Dermis microvascular lymphatic vessel endothelial cell (primary cell): ENCODE data around the gene RAE1. TPM values are rescaled to one million over a fixed set of nuclear protein-coding genes. Genes with fewer than 3 reads are reported as not detected.

Experiments
- DNase-seq, 2 donors: peaks; one replicate each; pipeline versions ENCODE4 v3.0.0 to v3.0.0-alpha.2; 2010; ENCODE audit warnings: low read depth in 2 of 2
- total RNA-seq: library from RNA; depleted of rRNA; stranded (reverse); fragments of >200 nt; gene quantifications from 2 replicates; pipeline ENCODE4 v1.2.1, GENCODE V29; 2014

RAE1 gene
- total RNA-seq, 1 donor from 2014 or later: 17.2 TPM

DNA sequence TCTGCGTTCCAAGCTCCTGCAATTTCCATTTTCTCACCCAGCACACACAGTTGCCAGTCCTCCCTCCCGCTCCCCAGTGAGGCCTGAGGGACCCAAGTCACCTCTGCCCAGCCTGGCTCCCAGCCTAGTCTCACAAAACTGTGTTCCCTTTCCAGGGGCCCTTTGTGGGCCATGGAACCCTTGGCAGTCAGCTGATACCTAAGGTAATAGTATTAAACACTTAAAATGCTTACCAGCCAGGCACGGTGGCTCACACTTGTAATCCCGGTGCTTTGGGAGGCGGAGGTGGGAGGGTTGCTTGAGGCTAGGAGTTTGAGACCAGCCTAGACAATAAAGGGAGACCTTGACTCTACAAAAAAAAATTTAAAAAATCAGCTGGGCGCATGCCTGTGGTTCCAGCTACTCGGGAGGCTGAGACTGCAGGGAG is 36.9 kb downstream of the RAE1 start:
- DNase-seq: no peak

DNA sequence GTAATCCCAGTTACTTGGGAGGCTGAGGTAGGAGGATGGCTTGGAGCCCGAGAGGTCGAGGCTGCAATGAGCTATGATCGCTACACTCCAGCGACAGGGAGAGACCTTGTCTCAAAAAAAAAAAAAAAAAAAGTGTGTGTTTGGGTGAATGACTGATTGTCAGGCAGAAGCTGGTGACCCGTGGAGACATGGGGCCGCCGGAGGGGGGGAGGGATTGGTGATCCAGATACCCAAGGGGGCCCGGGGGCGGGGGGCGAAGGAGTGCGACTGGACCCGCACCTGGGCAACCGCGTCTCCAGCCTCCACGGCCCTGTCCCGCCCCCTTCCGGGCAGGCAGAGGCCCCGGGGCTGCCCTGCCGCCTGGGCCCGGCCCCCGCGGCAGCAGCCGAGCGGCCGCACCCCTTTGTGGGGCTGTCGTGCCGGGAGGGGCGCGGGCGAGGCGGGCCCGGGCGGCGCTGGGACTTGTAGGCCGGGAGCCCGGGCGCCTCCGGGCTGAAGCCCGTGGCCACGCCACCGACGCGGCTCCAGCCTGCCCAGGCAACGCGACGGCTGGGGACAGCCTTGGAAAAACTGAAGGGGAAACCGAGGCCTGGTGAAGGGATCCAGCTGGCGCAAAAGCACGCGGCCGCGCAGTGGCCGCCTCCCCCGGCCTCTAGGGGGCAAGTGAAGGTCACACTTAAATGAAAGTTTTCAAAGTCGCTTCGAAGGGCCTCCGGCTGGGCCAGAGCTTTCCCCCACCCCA is 38.1 kb downstream of the RAE1 start:
- peak in 1 of 2 donors; percentile 62 for DNase-seq

GRCh38 chr20:57389695-57390603 is 38.9 kb downstream of the RAE1 start:
- no peak for DNase-seq

DNA sequence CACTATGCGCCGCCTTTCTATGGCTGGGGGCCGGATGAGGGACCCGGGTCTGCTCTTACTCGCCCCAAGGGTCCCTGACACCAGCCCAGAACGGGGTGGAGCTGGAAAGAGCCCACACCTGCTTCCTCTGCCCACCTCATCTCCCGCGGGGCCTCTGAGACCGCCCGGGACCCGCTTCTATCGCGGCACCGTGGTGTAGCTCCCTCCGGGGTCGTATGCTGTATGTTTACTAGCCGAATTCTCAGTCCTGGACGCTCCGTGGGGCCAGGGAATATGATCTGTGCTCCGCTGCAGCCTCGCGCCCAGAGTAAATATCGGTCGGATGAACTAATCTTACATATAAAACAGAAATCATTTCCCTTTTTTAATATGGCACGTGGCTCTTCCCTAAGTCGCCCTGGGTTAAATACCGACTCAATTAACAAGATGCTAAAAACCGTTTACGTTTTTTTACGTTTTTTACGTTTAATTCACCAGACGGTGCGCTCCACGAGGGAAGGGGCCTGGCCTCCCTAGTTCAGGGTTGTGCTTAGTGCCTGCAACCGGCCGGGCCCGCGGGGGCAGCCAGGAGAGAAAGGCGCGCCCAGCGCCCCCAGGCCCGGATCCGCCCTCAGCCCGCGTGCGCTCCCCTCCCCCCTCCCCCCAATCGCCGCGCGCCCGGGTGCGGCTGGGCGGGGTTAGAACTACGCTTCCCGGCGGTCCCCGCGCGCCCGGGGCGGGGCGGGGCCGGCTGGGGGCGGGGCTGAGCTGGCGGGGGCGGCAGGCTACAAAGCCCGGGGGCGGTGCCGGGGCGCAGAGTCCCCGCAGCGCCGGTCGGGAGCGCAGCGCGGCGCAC is 39.8 kb downstream of the RAE1 start, which contains the start of gene RBM38:
Gene RBM38 (plus strand): TSS at position 793 of the 835 bp plus-strand sequence. CDS start 186 bp downstream, outside the sequence.
- DNase-seq: peak in 1 of 2 donors; percentile 69

GRCh38 chr20:57391439-57392301 is 40.6 kb downstream of the RAE1 start:
- DNase-seq: no peak

DNA sequence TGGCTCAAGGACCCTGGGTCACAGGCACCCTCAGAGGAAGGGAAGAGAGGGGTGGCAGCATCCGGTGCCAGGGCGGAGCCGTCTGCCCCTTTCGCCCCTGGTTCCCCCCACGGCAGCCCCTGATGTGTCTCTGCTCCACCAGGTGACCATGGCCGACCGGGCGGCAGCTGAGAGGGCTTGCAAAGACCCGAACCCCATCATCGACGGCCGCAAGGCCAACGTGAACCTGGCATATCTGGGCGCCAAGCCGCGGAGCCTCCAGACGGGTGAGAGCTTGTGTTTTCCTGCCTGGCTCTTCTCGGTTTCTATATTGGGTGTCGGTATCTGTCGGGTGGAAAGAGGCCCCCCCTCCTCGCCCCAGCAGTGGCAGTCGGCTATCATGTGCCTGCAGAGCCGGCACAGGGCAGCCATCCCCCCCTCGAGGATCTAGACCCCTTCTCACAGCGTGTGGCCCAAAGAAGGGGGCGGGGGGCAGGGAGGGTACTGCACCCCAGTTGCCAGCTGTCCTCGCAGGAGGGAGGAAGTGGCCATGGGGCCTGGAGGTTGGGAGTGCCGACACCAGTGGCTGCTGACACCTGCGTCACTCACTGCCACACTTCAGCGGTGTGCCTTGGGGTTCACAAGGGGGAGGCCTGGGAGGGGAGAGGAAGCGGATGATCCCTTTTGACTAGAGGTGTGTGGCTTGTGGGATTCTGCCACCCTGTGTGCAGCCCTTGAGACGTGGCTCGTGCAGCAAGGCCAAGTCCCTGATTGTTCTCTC is 41.6 kb downstream of the RAE1 start:
- DNase-seq: no peak

DNA sequence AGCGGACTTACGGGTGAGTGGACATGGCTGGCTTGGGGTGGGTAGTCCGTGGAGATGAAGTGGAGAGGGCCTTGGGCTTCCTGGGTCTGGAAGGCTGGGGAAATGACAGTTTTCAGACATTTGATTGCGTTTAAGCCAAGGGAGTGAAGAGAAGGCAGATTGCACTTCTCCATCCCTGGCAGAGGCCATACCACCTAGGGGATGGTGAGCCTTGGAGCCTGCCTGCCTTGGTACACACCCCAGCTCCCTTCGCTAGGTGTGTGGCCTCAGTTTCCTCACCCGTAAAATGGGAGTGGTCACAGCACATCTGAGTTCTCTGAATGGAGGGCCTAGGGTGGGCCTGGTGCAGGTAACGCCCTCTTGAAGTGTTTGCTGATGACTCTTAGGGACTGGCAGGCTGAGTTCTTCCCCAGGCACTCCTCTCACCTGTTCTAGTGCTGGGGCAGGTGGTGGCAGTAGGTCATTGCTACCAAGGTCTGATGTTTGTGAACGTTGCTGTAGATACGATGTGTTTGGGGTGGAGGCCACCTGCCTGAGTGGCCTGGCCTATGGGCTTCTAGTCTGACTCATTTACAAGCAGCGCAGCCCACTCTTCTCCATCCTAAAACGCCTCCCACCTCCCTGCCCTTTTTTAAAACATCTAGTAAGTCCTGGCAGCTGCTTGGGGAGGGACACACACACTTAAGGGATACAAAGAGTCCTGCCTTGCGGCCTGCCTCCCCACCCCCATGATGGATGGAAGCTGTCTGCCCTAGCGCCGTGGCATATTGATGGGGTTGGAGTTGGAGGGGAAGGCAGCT is 42.5 kb downstream of the RAE1 start:
- no peak for DNase-seq

DNA sequence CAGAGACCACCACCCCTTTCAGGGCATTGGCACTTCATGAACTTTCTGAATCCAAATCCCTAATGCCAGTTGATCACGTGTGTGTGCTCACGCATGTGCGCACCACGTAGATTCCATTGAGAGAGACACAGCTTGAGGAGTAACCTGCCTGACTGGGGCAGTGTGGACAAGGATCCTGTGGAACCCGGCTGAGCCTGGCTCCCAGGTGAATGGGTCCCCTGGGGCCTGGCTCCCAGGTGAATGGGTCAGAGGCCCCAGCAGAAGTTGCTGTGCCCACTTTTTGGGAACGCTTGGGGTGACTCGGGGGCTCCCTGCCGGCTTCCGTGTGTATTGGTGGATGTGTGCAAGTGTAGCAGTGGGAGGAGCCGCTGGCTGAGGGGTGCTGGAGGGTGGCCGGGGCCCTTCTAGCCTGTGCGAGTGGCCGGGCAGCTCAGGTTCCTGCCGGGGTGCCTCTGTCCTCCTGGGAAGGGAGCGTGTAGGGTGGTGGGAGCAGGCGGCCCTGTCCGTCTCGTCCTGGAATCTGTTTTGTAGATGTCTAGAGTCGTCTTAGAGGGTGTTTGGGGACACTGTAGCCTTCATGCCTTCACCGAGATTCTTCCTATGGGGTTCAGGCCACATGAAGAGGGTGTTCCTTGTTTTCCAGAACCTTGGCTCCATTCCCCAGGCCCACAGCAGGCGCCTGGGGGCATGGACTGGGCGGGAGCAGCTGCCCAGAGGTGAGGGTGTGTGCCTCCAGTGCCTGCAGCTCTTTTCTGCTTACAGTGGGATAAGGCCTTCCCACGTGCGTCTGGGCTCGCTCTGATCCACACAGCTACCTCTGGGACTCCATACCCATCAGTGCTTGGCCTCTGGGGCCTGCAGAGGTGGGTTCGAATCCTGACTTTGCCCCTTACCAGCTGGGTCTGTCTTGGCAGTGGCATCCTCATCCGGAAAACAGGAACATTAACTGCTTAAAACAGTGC is 43.3 kb downstream of the RAE1 start:
- DNase-seq: no peak

DNA sequence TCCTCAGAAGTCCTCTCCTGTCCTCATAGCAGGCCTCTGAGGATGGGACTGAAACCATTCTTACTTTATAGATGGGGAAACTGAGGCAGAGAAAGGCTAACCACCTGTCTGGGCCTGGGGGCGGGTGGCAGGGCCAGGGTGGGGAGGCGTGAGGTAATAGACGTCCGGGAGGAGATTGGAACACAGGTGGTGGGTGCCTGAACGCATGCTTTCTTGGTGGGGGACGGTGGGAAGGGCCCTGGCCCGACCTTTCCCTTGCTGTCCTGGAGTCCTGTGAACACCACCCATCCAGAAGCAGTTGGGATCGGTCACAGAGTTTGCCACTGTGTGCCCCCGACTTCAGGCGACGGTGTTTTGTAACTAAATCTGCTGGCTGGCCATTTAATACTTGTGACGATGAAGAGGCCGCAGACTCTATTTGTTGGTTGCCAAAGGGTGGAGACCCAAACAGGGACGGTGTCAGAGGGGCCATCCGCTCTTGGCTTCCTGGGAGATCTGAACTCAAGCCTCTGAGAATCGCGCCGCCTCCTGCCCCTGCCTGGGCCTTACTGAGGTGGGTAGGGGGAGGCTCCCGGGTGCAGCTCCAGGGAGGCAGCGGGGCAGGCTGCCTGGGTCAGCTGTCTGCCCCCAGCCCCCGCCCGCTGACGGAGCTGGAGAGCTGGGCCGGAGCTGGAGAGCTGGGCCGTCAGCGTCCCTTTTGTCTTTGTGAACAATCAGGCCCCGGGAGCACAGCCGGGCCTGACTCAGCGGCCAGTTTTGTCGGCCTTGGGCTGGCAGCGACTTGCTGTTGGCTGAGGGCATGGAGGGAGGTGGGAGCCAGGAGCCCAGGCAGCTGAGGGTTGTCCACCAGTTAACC is 44.3 kb downstream of the RAE1 start:
- DNase-seq: peak; percentile 73 to 94

DNA sequence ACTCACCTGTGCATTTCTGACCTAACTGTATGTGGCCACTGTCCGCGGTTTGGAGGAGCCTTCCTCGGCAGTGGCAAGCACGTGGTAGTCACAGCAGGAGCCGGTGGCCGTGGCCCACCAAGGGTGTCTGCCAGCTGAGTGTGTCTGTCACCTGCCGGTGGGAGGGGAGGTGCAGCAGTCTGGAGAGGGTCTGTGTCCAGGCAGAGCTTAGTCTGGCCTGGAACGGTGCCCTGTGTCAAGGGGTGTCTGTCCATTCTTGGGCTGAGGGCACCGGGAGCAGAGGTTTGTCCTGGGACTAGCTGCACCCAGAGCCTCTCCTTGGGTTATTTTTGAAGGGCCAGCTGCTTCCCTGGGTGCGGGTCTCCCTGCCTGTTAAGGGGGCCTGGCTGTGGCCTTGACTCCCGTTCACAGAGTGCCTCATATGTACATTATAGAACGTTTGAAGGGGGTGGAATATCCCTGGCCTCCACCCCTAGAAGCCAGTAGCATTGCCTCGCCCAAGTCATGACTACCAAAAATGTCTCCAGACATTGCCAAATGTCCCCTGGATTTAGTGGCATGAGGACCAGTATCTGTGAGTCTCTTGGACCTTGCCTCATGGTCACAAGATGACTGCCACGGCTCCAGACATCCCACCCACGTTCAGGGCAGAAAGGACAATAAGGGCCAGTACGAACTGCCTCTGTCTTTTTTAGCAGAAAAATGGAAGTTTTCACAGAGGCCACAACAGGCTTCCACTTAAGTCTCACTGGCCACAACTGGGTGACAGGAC is 45.3 kb downstream of the RAE1 start:
- no peak for DNase-seq

- no peak for DNase-seq
Observed at GRCh38 chr20:57396984-57397692, 46.1 kb downstream of the RAE1 start.

DNA sequence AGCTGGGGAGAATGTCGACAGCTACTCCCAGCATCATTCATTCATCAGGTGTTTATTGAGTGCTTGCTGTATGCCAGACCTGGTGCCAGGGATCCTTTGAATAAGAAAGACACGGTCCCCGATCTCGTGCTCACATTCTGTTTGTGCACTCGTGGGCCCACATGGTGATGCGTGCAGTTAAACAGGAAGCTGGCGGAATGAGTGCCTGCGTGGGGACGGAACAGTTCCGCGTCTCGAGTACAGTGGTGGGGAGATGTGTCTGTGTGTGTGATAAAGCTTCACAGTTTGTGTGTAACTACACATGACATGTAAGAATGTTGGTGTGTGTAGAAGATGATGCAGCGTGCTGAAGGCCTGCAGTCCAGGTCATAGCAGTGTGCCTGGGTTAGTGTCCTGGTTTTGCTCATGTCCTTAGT is 46.6 kb downstream of the RAE1 start:
- DNase-seq: no peak

DNA sequence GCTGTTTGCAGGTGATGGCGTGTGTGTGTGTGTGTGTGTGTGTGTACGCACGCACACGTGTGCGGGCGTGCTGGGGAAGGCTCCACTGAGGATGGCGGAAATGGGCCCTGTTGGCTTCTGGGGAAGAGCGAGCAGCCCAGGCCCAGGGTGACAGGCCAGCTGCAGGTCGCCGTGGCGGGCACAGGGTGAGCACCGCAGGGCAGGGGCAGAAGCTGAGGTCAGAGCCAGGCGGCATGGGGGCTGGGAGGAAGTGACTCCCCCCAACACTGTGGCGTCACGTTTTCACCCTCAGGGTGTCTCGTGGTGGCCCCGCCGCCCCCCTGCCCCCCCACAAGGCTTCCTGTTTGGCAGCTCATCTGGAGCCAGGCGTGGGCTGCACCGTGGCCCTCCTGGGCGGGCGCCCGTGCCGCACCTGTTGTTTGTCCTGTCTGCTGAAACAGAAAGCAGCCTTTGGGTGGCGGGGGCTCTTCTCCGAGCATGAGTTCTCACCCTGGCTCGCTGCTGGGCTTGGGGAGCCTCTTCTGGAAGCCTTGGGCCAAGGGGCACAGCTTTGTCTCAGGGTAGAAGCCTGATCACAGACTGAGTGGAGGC is 47.3 kb downstream of the RAE1 start:
- peak in 1 of 2 donors; percentile 69 for DNase-seq

GRCh38 chr20:57398901-57399535 is 48.0 kb downstream of the RAE1 start:
- no peak for DNase-seq
